Mononuclear cell (primary cell): ENCODE data around the gene KYNU. TPM values are rescaled to one million over a fixed set of nuclear protein-coding genes. Genes with fewer than 3 reads are reported as not detected.
"Not testable (repeated sequence)": the region's sequence is repeated elsewhere in the genome, so short reads cannot be mapped to it uniquely, and the experiment has no call there.

Experiments used
- H3K27me3 ChIP-seq: 2 replicates; pipeline ENCODE4 v1.6.0; 2011; ENCODE audit warnings: low read length, control low read depth; ENCODE audit not compliant: insufficient read depth
- H3K4me1 ChIP-seq: 2 replicates; pipeline ENCODE4 v1.5.1; 2011; ENCODE audit warnings: mild to moderate bottlenecking, low read length, control low read depth; ENCODE audit not compliant: insufficient read depth
- H3K4me3 ChIP-seq: 2 replicates; pipeline ENCODE4 v1.5.1; 2011; ENCODE audit warnings: mild to moderate bottlenecking, low read length, moderate library complexity
- H3K9me3 ChIP-seq: 2 replicates; pipeline ENCODE4 v1.5.1; 2011; ENCODE audit warnings: low read depth, mild to moderate bottlenecking, control low read depth, low read length
- total RNA-seq: library from RNA; depleted of rRNA; stranded (reverse); fragments of >200 nt; gene quantifications from one replicate; pipeline ENCODE4 v1.2.3, GENCODE V29; 2012

Gene KYNU
- total RNA-seq, 1 donor = 35.9 TPM

GRCh38 chr2:142920571-142920970 lies 43.1 kb downstream of the KYNU start:
- Histone ChIP-seq H3K9me3 (no peaks in the 10 kb centered on the region), H3K4me3 (no peak overlapping the region), H3K27me3 (no peaks in the 10 kb centered on the region), H3K4me1 (no peaks in the 10 kb centered on the region)

GRCh38 chr2:142926445-142926844 lies 49.0 kb downstream of the KYNU start:
- Histone ChIP-seq H3K4me1 (no peaks in the 10 kb centered on the region), H3K4me3 (no peak overlapping the region), H3K9me3 (no peaks in the 10 kb centered on the region), H3K27me3 (no peaks in the 10 kb centered on the region)

- Histone ChIP-seq H3K27me3 (no peaks in the 10 kb centered on the region), H3K4me1 (no peaks in the 10 kb centered on the region), H3K9me3 (no peaks in the 10 kb centered on the region), H3K4me3 (no peak overlapping the region)
Measured at GRCh38 chr2:142930835-142931398, 53.5 kb downstream of the KYNU start.

GRCh38 chr2:142933916-142934315 lies 56.5 kb downstream of the KYNU start:
- no peaks in the 10 kb centered on the region for H3K27me3 ChIP-seq
- H3K4me3 ChIP-seq = no peak overlapping the region
- H3K4me1 ChIP-seq = no peaks in the 10 kb centered on the region
- H3K9me3 ChIP-seq = no peaks in the 10 kb centered on the region

- Histone ChIP-seq H3K9me3 (no peaks in the 10 kb centered on the region), H3K4me3 (no peak overlapping the region), H3K4me1 (no peaks in the 10 kb centered on the region), H3K27me3 (no peaks in the 10 kb centered on the region)
Measured at GRCh38 chr2:142935563-142936089, 58.2 kb downstream of the KYNU start.

GRCh38 chr2:142936629-142937028 lies 59.2 kb downstream of the KYNU start:
- Histone ChIP-seq H3K27me3 (no peaks in the 10 kb centered on the region), H3K4me3 (no peak overlapping the region), H3K9me3 (no peaks in the 10 kb centered on the region), H3K4me1 (no peaks in the 10 kb centered on the region)

- no peaks in the 10 kb centered on the region for H3K9me3 ChIP-seq
- H3K4me1 ChIP-seq = no peaks in the 10 kb centered on the region
- H3K27me3 ChIP-seq = no peaks in the 10 kb centered on the region
- no peak overlapping the region for H3K4me3 ChIP-seq
Measured at GRCh38 chr2:142937347-142937746, 59.9 kb downstream of the KYNU start.

GRCh38 chr2:142938240-142938639 lies 60.8 kb downstream of the KYNU start:
- Histone ChIP-seq H3K27me3 (no peaks in the 10 kb centered on the region), H3K4me1 (no peaks in the 10 kb centered on the region), H3K9me3 (no peaks in the 10 kb centered on the region), H3K4me3 (no peak overlapping the region)

- Histone ChIP-seq H3K27me3 (no peaks in the 10 kb centered on the region), H3K9me3 (no peaks in the 10 kb centered on the region), H3K4me1 (no peaks in the 10 kb centered on the region), H3K4me3 (no peak overlapping the region)
Measured at GRCh38 chr2:142940606-142941223, 63.3 kb downstream of the KYNU start.

GRCh38 chr2:142942690-142943089 lies 65.2 kb downstream of the KYNU start:
- Histone ChIP-seq H3K4me3 (no peak overlapping the region), H3K9me3 (no peaks in the 10 kb centered on the region), H3K4me1 (no peaks in the 10 kb centered on the region), H3K27me3 (no peaks in the 10 kb centered on the region)

- Histone ChIP-seq H3K4me3 (no peak overlapping the region), H3K4me1 (no peaks in the 10 kb centered on the region), H3K27me3 (no peaks in the 10 kb centered on the region), H3K9me3 (no peaks in the 10 kb centered on the region)
Measured at GRCh38 chr2:142944264-142944663, 66.8 kb downstream of the KYNU start.

GRCh38 chr2:142944721-142945120 lies 67.3 kb downstream of the KYNU start:
- H3K4me1 ChIP-seq = no peaks in the 10 kb centered on the region
- no peaks in the 10 kb centered on the region for H3K9me3 ChIP-seq
- no peak overlapping the region for H3K4me3 ChIP-seq
- no peaks in the 10 kb centered on the region for H3K27me3 ChIP-seq

- no peaks in the 10 kb centered on the region for H3K9me3 ChIP-seq
- no peaks in the 10 kb centered on the region for H3K27me3 ChIP-seq
- H3K4me1 ChIP-seq = no peaks in the 10 kb centered on the region
- H3K4me3 ChIP-seq = no peak overlapping the region
Measured at GRCh38 chr2:142946941-142947340, 69.5 kb downstream of the KYNU start.

GRCh38 chr2:142948723-142949122 lies 71.3 kb downstream of the KYNU start:
- H3K4me1 ChIP-seq, H3K27me3 ChIP-seq, H3K9me3 ChIP-seq, H3K4me3 ChIP-seq: not testable (repeated sequence)

- not testable (repeated sequence) for H3K9me3 ChIP-seq, H3K27me3 ChIP-seq, H3K4me3 ChIP-seq, H3K4me1 ChIP-seq
Measured at GRCh38 chr2:142950323-142950722, 72.9 kb downstream of the KYNU start.
